ENCODE results near the gene JAK1. TPM values are rescaled to one million over a fixed set of nuclear protein-coding genes. Genes with fewer than 3 reads are reported as not detected.

JAK1 gene
- total RNA-seq, 2 donors from 2014 or later: 22.9 to 23.2 TPM

- Mint-ChIP-seq H3K36me3 (ENCODE audit: low read depth) (peaks cover 2% of the 10 kb centered on the region), H3K9me3 (no peaks in the 10 kb centered on the region), H3K4me1 (peaks cover 36% of the 10 kb centered on the region), H3K27ac (no peak overlapping the region), H3K4me3 (no peak overlapping the region), H3K27me3 (ENCODE audit: insufficient read depth) (no peaks in the 10 kb centered on the region)
- Histone ChIP-seq H3K36me3 (ENCODE audit: control insufficient read depth, insufficient read depth, low read length) (peaks cover 2% of the 10 kb centered on the region), H3K27me3 (ENCODE audit: control insufficient read depth, insufficient read depth, low read length, poor library complexity, severe bottlenecking) (no peaks in the 10 kb centered on the region), H3K4me1 (ENCODE audit: control insufficient read depth, insufficient read depth, low read length) (peaks cover 8% of the 10 kb centered on the region), H3K9ac (ENCODE audit: extremely low read depth, low read length, poor library complexity, severe bottlenecking) (no peak overlapping the region), H3K4me3 (ENCODE audit: low read length) (no peak overlapping the region), H3K9me3 (ENCODE audit: control insufficient read depth, low read length) (no peaks in the 10 kb centered on the region), H3K27ac (ENCODE audit: low read depth, low read length) (no peak overlapping the region)
- no peak for TF ChIP-seq CTCF (conservative IDR thresholded peaks at IDR 0.05)
- WGBS, 2 experiments (ENCODE audit: insufficient coverage in 1 of 2, insufficient read length in 1 of 2): 86 to 88% methylated on average over 1 to 4 of the region's 4 CpGs
- DNase-seq: peak; percentile 59
These were observed 78.6 kb downstream of the JAK1 start for GRCh38 chr1:64887689-64888217.

GRCh38 chr1:64886877-64887276 is 79.5 kb downstream of the JAK1 start:
- DNase-seq: peak; percentile 64
- H3K27ac ChIP-seq (ENCODE audit: low read depth, low read length): no peak overlapping the region
- H3K27me3 ChIP-seq (ENCODE audit: control insufficient read depth, insufficient read depth, low read length, poor library complexity, severe bottlenecking): no peaks in the 10 kb centered on the region
- peaks cover 2% of the 10 kb centered on the region for H3K36me3 Mint-ChIP-seq (ENCODE audit: low read depth)
- no peak overlapping the region for H3K9ac ChIP-seq (ENCODE audit: extremely low read depth, low read length, poor library complexity, severe bottlenecking)
- peaks cover 3% of the 10 kb centered on the region for H3K36me3 ChIP-seq (ENCODE audit: control insufficient read depth, insufficient read depth, low read length)
- H3K4me1 ChIP-seq (ENCODE audit: control insufficient read depth, insufficient read depth, low read length): peaks cover 14% of the 10 kb centered on the region
- peaks cover 43% of the 10 kb centered on the region for H3K4me1 Mint-ChIP-seq
- H3K9me3 ChIP-seq (ENCODE audit: control insufficient read depth, low read length): no peaks in the 10 kb centered on the region
- H3K4me3 Mint-ChIP-seq: no peak overlapping the region
- no peak for TF ChIP-seq CTCF (conservative IDR thresholded peaks at IDR 0.05)
- no peaks in the 10 kb centered on the region for H3K27me3 Mint-ChIP-seq (ENCODE audit: insufficient read depth)
- H3K9me3 Mint-ChIP-seq: no peaks in the 10 kb centered on the region
- peak overlapping the region; percentile 10 for H3K27ac Mint-ChIP-seq
- 6 to 45% methylated on average over 2 to 4 of the region's 4 CpGs for WGBS, 2 experiments (ENCODE audit: insufficient coverage in 1 of 2, insufficient read length in 1 of 2)
- no peak overlapping the region for H3K4me3 ChIP-seq (ENCODE audit: low read length)

- H3K36me3 ChIP-seq (ENCODE audit: control insufficient read depth, insufficient read depth, low read length): peaks cover 3% of the 10 kb centered on the region
- no peaks in the 10 kb centered on the region for H3K9me3 ChIP-seq (ENCODE audit: control insufficient read depth, low read length)
- no peak overlapping the region for H3K9ac ChIP-seq (ENCODE audit: extremely low read depth, low read length, poor library complexity, severe bottlenecking)
- Mint-ChIP-seq H3K9me3 (no peaks in the 10 kb centered on the region), H3K4me3 (no peak overlapping the region), H3K27me3 (ENCODE audit: insufficient read depth) (no peaks in the 10 kb centered on the region), H3K27ac (no peak overlapping the region), H3K36me3 (ENCODE audit: low read depth) (peaks cover 2% of the 10 kb centered on the region), H3K4me1 (peaks cover 42% of the 10 kb centered on the region)
- TF ChIP-seq CTCF (conservative IDR thresholded peaks at IDR 0.05): no peak
- H3K4me1 ChIP-seq (ENCODE audit: control insufficient read depth, insufficient read depth, low read length): peaks cover 18% of the 10 kb centered on the region
- H3K27ac ChIP-seq (ENCODE audit: low read depth, low read length): no peak overlapping the region
- DNase-seq: no peak
- H3K27me3 ChIP-seq (ENCODE audit: control insufficient read depth, insufficient read depth, low read length, poor library complexity, severe bottlenecking): no peaks in the 10 kb centered on the region
- 99% methylated on average over 5 of the region's 6 CpGs; no CpG with 5 or more reads in 1 of the 2 experiments for WGBS, 2 experiments (ENCODE audit: insufficient coverage in 1 of 2, insufficient read length in 1 of 2)
- H3K4me3 ChIP-seq (ENCODE audit: low read length): no peak overlapping the region
These were observed 80.7 kb downstream of the JAK1 start for GRCh38 chr1:64885648-64886047.
